ENCODE results near the gene EFL1.
"Not testable (repeated sequence)": the region's sequence is repeated elsewhere in the genome, so short reads cannot be mapped to it uniquely, and the experiment has no call there.

- TF ChIP-seq CTCF (conservative IDR thresholded peaks at IDR 0.05); ZFX (IDR thresholded peaks at IDR 0.05): not testable (repeated sequence)
These were observed 24.5 kb downstream of the EFL1 start for GRCh38 chr15:82237944-82238534.

Data from C4-2B (cell line).